Astrocyte (in vitro differentiated cells and primary cell): ENCODE data around the gene CMPK1. TPM values are rescaled to one million over a fixed set of nuclear protein-coding genes. Genes with fewer than 3 reads are reported as not detected.

Experiments
- DNase-seq: peaks from one replicate; pipeline ENCODE4 v3.0.0-alpha.2; 2010; ENCODE audit warnings: low read depth
- FAIRE-seq: peaks from 2 replicates; lab custom pipeline; 2011; peaks lifted over from hg19 to GRCh38; lab: Jason Lieb, UNC
- H2AFZ ChIP-seq: 2 replicates; pipeline ENCODE4 v1.6.0; 2012; ENCODE audit warnings: low read depth, low read length, inconsistent platforms
- H3K27ac ChIP-seq: 2 replicates; pipeline ENCODE4 v1.5.1; 2011; ENCODE audit warnings: low read depth, low read length, inconsistent platforms
- H3K27me3 ChIP-seq: 2 replicates; pipeline ENCODE4 v1.6.0; 2011; ENCODE audit warnings: low read length, inconsistent platforms; ENCODE audit not compliant: insufficient read depth
- H3K36me3 ChIP-seq: 2 replicates; pipeline ENCODE4 v1.5.1; 2011; ENCODE audit warnings: low read length, inconsistent platforms; ENCODE audit not compliant: insufficient read depth
- H3K4me1 ChIP-seq: 2 replicates; pipeline ENCODE4 v1.5.1; 2011; ENCODE audit warnings: low read length, inconsistent platforms; ENCODE audit not compliant: insufficient read depth
- H3K4me2 ChIP-seq: 2 replicates; pipeline ENCODE4 v1.6.0; 2012; ENCODE audit warnings: low read length, inconsistent platforms
- H3K4me3 ChIP-seq: 2 replicates; pipeline ENCODE4 v1.5.1; 2011; ENCODE audit warnings: low read depth, mild to moderate bottlenecking, low read length, inconsistent platforms; ENCODE audit not compliant: insufficient read depth
- H3K79me2 ChIP-seq: 2 replicates; pipeline ENCODE4 v1.6.0; 2012; ENCODE audit warnings: mild to moderate bottlenecking, low read length, inconsistent platforms; ENCODE audit not compliant: insufficient read depth
- H3K9ac ChIP-seq: 2 replicates; pipeline ENCODE4 v1.6.0; 2012; ENCODE audit warnings: mild to moderate bottlenecking, low read length, inconsistent platforms
- H3K9me3 ChIP-seq: 2 replicates; pipeline ENCODE4 v1.5.1; 2012; ENCODE audit warnings: low read depth, mild to moderate bottlenecking, low read length, inconsistent platforms; ENCODE audit not compliant: insufficient read depth
- H4K20me1 ChIP-seq: 2 replicates; pipeline ENCODE4 v1.6.0; 2012; ENCODE audit warnings: low read length, inconsistent platforms; ENCODE audit not compliant: insufficient read depth
- H3K27ac Mint-ChIP-seq: one replicate; pipeline ENCODE4 v1.8.0; 2021; ENCODE audit warnings: mild to moderate bottlenecking, mixed read lengths; ENCODE audit not compliant: unreplicated experiment
- H3K27me3 Mint-ChIP-seq: one replicate; pipeline ENCODE4 v1.8.0; 2021; ENCODE audit warnings: low read depth, mixed read lengths; ENCODE audit not compliant: unreplicated experiment
- H3K36me3 Mint-ChIP-seq: one replicate; pipeline ENCODE4 v1.8.0; 2021; ENCODE audit warnings: low read depth, mixed read lengths; ENCODE audit not compliant: unreplicated experiment
- H3K4me1 Mint-ChIP-seq: one replicate; pipeline ENCODE4 v1.8.0; 2021; ENCODE audit warnings: low read depth, mixed read lengths; ENCODE audit not compliant: unreplicated experiment
- H3K4me3 Mint-ChIP-seq: one replicate; pipeline ENCODE4 v1.8.0; 2021; ENCODE audit warnings: mild to moderate bottlenecking, moderate library complexity, mixed read lengths; ENCODE audit not compliant: unreplicated experiment
- H3K9me3 Mint-ChIP-seq: one replicate; pipeline ENCODE4 v1.8.0; 2021; ENCODE audit warnings: mild to moderate bottlenecking, mixed read lengths; ENCODE audit not compliant: unreplicated experiment
- CTCF ChIP-seq: IDR thresholded peaks from 2 replicates; pipeline ENCODE4 v1.5.1; 2011; ENCODE audit warnings: low read depth, mild to moderate bottlenecking, inconsistent platforms, low read length, moderate library complexity; ENCODE audit not compliant: insufficient read depth
- EZH2 ChIP-seq: IDR thresholded peaks from 2 replicates; pipeline ENCODE4 v1.6.1; 2012; ENCODE audit warnings: mild to moderate bottlenecking, low read length, inconsistent platforms; ENCODE audit not compliant: insufficient read depth
- total RNA-seq: library from RNA; stranded (reverse); gene quantifications from 2 replicates; pipeline ENCODE4 v1.2.1, GENCODE V29; 2021

CMPK1 gene
- total RNA-seq, 1 donor from 2014 or later: 136 TPM

DNA sequence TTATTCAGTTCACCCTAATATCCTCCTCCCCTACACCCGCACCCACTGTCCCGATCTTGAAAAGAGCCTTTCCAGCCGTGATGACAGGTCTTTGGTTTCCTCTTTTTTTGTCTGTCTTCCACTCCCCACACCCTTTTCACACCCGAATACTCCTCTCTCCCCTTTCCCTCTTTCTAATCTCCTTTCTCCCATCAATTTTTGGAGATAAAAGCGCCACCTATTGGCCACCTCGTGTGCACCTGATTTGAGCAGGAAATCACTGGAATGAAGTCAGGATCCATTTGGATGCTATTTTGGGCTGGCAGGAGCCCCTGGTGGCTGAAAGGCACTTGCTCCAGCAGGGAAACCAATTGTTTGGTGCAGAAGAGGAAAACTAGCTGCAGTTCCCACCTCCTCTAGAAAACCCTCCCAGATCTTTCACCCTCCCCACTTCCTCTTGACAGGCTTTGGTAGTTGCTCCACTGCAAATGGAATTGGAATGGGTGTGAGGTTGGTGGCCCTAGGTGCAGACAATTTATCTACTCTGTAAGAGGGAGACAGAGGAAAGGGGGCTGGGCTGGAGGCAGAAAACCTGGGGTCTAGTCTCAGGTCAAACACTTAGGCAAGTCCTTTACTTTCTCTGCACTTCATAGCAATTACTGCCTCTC is 90.9 kb downstream of the CMPK1 start:
- H3K27me3 ChIP-seq: peaks cover 33% of the 10 kb centered on the region
- no peaks in the 10 kb centered on the region for H3K36me3 ChIP-seq
- H3K79me2 ChIP-seq: no peaks in the 10 kb centered on the region
- H3K9ac ChIP-seq: no peak overlapping the region
- H2AFZ ChIP-seq: no peak overlapping the region
- Mint-ChIP-seq H3K36me3 (no peaks in the 10 kb centered on the region), H3K4me1 (no peaks in the 10 kb centered on the region), H3K27me3 (peaks cover 79% of the 10 kb centered on the region), H3K9me3 (peaks cover 1% of the 10 kb centered on the region), H3K4me3 (no peak overlapping the region), H3K27ac (no peak overlapping the region)
- H3K4me2 ChIP-seq: no peak overlapping the region
- H3K4me1 ChIP-seq: no peaks in the 10 kb centered on the region
- no peaks in the 10 kb centered on the region for H4K20me1 ChIP-seq
- no peak overlapping the region for H3K4me3 ChIP-seq
- H3K27ac ChIP-seq: no peak overlapping the region
- H3K9me3 ChIP-seq: no peaks in the 10 kb centered on the region
- FAIRE-seq (no peak), DNase-seq (peak; percentile 14)
- TF ChIP-seq EZH2 (no peak), CTCF (peak; percentile 91)

Other genes with a start within 250 kb of the CMPK1 start
- gene CYP4A22, start 196.3 kb upstream of the CMPK1 start, total RNA-seq: not detected in 2 replicates
- 0.34 TPM in 1 of 2 replicates, not detected in the other for gene PDZK1IP1, start 143.8 kb upstream of the CMPK1 start, total RNA-seq
- 0.14 and 0.17 TPM in 2 replicates for gene TAL1, start 101.6 kb upstream of the CMPK1 start, total RNA-seq
- 5.1 and 8.8 TPM in 2 replicates for gene STIL, start 19.6 kb upstream of the CMPK1 start, total RNA-seq
- gene FOXE3, start 82.5 kb downstream of the CMPK1 start, total RNA-seq: 0.14 TPM in 1 of 2 replicates, not detected in the other
- gene FOXD2, start 104.3 kb downstream of the CMPK1 start, total RNA-seq: 0.07 TPM in 1 of 2 replicates, not detected in the other